Fibroblast of pulmonary artery (primary cell): ENCODE measurements around the gene OCEL1.
"Not testable (repeated sequence)": the region's sequence is repeated elsewhere in the genome, so short reads cannot be mapped to it uniquely, and the experiment has no call there.

Source experiments
- DNase-seq: peaks from one replicate; pipeline ENCODE4 v3.0.0-alpha.2; 2010; ENCODE audit warnings: low read depth
- H3K4me3 ChIP-seq: replicated peaks from 2 replicates; pipeline ENCODE4 v1.5.1; 2011; ENCODE audit warnings: low read depth, mild to moderate bottlenecking, control low read depth, low read length, moderate library complexity
- CTCF ChIP-seq: IDR thresholded peaks from 2 replicates; pipeline ENCODE4 v1.5.1; 2011; ENCODE audit warnings: mild to moderate bottlenecking, control low read depth, low read length, inconsistent platforms; ENCODE audit errors: missing control alignments

Gene OCEL1

DNA sequence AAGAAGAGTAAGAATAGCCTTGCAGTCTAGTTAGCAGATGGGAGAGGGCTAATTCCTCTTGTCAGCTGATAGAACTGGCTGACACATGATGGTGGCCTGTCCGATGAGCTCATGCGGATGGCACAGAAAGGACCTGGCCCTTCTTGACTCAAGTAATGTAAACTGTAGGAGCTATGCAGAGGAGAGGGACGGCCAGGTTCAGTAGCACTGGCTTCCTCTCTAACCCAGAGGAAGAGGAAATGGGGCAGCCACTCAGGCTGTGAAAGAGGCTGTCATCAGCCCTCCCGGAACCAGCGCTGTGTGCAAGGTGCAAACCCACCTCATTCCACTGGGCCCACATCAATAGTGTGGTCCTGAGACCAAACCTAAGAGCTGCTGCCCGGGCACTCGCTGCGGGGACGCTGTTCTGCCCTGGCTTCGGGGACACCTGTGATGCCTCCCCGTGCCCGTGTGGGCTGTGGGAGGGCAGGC, 41.6 kb upstream of the OCEL1 start:
- H3K4me3 ChIP-seq = no peak overlapping the region
- DNase-seq = no peak
- no peak for TF ChIP-seq CTCF

- DNase-seq = no peak
- no peak overlapping the region for H3K4me3 ChIP-seq
- no peak for TF ChIP-seq CTCF
Observed at GRCh38 chr19:17185590-17185989, 40.4 kb upstream of the OCEL1 start.

GRCh38 chr19:17191736-17192135, 34.3 kb upstream of the OCEL1 start:
- H3K4me3 ChIP-seq, DNase-seq: not testable (repeated sequence)

DNA sequence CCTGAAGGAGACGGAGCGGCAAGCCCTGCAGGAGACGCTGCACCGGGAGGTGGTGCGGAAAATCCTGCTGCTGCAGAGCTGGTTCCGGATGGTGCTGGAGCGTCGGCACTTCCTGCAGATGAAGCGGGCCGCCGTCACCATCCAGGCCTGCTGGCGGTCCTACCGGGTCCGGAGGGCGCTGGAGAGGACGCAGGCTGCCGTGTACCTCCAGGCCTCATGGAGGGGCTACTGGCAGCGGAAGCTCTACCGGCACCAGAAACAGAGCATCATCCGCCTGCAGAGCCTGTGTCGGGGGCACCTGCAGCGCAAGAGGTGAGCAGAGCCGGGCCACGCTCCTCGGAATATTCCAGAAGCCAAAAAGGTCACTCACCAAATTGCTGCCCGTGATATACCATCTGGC, 33.3 kb upstream of the OCEL1 start:
- DNase-seq = no peak
- H3K4me3 ChIP-seq = no peak overlapping the region
- TF ChIP-seq CTCF = no peak

DNA sequence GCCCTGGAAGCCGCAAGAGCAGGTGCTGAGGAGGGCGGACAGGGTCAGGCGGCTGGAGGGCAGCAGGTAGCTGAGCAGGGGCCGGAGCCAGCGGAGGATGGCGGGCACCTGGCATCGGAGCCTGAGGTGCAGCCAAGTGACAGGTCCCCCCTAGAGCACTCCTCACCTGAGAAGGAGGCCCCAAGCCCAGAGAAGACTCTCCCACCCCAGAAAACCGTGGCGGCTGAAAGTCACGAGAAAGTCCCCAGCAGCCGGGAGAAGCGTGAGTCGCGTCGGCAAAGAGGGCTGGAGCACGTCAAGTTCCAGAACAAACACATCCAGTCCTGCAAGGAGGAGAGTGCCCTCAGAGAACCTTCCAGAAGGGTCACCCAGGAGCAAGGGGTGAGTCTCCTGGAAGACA, 31.4 kb upstream of the OCEL1 start:
- no peak for TF ChIP-seq CTCF
- H3K4me3 ChIP-seq = no peak overlapping the region
- no peak for DNase-seq

DNA sequence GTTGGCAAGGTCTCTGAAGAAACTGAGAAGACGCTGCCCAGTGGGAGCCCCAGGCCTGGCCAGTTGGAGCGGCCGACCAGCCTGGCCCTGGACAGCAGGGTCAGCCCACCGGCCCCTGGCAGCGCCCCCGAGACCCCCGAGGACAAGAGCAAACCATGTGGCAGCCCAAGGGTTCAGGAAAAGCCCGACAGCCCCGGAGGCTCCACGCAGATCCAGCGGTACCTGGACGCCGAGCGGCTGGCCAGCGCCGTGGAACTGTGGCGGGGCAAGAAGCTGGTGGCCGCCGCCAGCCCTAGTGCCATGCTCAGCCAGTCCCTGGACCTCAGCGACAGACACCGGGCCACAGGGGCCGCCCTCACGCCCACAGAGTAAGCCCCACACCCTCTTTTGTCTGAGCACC, 30.9 kb upstream of the OCEL1 start:
- TF ChIP-seq CTCF = no peak
- H3K4me3 ChIP-seq = no peak overlapping the region
- no peak for DNase-seq

DNA sequence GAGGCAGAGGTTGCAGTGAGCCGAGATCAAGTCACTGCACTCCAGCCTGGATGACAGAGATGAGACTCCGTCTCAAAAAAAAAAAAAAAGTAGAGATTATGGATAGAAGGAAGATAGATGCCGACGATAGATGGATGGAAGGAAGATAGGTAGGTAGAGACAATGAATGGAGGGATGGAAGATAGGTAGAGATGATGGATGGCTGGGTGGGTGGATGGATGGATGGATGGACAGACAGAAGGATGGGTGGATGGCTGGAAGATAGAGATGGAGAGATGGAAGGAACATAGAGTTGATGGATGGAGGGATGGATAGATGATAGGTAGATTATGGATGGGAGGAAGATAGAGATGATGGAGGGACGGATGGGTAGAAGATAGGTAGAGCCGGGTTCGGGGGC, 29.4 kb upstream of the OCEL1 start:
- TF ChIP-seq CTCF = no peak
- no peak for DNase-seq
- no peak overlapping the region for H3K4me3 ChIP-seq

DNA sequence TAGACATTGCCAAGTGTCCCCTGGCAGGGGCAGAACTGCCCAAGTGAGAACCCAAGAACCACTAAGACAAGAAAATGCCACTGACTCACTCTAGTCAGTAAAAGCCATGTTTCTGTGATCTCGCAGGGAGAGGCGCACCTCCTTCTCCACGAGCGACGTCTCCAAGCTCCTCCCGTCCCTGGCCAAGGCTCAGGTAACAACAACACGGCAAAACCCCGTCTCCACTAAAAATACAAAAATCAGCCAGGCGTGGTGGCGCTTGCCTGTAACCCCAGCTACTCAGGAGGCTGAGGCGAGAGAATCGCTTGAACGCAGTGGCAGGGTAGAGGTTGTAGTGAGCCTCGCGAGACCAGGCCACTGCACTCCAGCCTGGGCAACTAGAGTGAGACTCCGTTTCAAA, 28.4 kb upstream of the OCEL1 start:
- no peak for TF ChIP-seq CTCF
- DNase-seq = no peak
- H3K4me3 ChIP-seq = no peak overlapping the region
